Cardiac muscle cell (in vitro differentiated cells and primary cell): ENCODE results near the gene CMC1. TPM values are rescaled to one million over a fixed set of nuclear protein-coding genes. Genes with fewer than 3 reads are reported as not detected.
A peak's percentile ranks its signal among the peaks of the same experiment; 100 is the strongest.

Source experiments
- DNase-seq, 2 donors: peaks; one replicate each; pipeline versions ENCODE4 v3.0.0 to v3.0.0-alpha.2; 2010 to 2017; ENCODE audit warnings: low read depth in 1 of 2, low spot score in 1 of 2
- H3K27ac ChIP-seq: fragments of 200-600 bp; sonication (generic); 2 replicates; pipeline ENCODE4 v1.5.1; 2016
- H3K27me3 ChIP-seq: fragments of 200-600 bp; sonication (generic); 2 replicates; pipeline ENCODE4 v1.6.0; 2016; ENCODE audit warnings: control low read depth
- H3K36me3 ChIP-seq: fragments of 200-600 bp; sonication (generic); 2 replicates; pipeline ENCODE4 v1.5.1; 2016; ENCODE audit warnings: control low read depth
- H3K4me1 ChIP-seq: fragments of 200-600 bp; sonication (generic); 2 replicates; pipeline ENCODE4 v1.8.1; 2017; ENCODE audit warnings: low read depth, mild to moderate bottlenecking, mixed run types
- H3K4me3 ChIP-seq: fragments of 200-600 bp; sonication (generic); 2 replicates; pipeline ENCODE4 v1.5.1; 2016; ENCODE audit warnings: mild to moderate bottlenecking
- H3K9me3 ChIP-seq: fragments of 200-600 bp; sonication (generic); 2 replicates; pipeline ENCODE4 v1.5.1; 2017; ENCODE audit warnings: low read depth, mild to moderate bottlenecking, control low read depth
- polyA plus RNA-seq: library from polyadenylated mRNA; unstranded; fragments of >200 nt; fragmentation: Nextera tagmentation; extraction: Ambion mirVana; gene quantifications from 2 replicates; pipeline ENCODE4 v1.2.1, GENCODE V29; 2016
- total RNA-seq: library from RNA; depleted of rRNA; stranded (reverse); fragments of >200 nt; gene quantifications from 2 replicates; pipeline ENCODE4 v1.2.3, GENCODE V29; 2016
- TF ChIP-seq, protein P1 (sequence below): IDR thresholded peaks from 2 replicates; pipeline ENCODE4 v1.5.1; 2012; ENCODE audit warnings: low read depth, mild to moderate bottlenecking, low read length

Gene CMC1
- total and polyA plus RNA-seq, 2 experiments from 2014 or later, result 9.2 to 72.0 TPM

DNA sequence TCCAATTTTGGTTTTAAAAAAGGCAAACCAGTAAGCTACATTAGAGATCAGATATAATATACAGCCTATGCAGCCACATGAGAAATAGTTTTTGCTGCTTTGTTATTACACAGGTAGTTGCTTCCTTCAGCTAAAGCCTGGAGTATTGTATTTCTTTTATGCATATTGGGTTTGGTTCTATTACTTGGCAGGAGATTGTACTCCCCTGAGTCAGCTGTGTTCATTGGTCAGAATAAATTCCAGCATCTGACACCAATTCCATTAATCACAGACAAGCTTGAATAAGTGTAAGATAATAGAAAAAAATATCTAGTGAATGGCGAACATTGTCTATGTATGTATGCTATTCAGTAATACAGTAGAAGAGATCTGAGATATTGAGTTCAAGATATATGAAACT lies 81.0 kb downstream of the CMC1 start:
- Histone ChIP-seq H3K27ac (no peak overlapping the region), H3K9me3 (no peaks in the 10 kb centered on the region), H3K27me3 (no peaks in the 10 kb centered on the region), H3K36me3 (peaks cover 5% of the 10 kb centered on the region), H3K4me1 (no peaks in the 10 kb centered on the region), H3K4me3 (no peak overlapping the region)
- DNase-seq, result peak in 1 of 2 donors; percentile 32
- TF ChIP-seq, protein P1, sequence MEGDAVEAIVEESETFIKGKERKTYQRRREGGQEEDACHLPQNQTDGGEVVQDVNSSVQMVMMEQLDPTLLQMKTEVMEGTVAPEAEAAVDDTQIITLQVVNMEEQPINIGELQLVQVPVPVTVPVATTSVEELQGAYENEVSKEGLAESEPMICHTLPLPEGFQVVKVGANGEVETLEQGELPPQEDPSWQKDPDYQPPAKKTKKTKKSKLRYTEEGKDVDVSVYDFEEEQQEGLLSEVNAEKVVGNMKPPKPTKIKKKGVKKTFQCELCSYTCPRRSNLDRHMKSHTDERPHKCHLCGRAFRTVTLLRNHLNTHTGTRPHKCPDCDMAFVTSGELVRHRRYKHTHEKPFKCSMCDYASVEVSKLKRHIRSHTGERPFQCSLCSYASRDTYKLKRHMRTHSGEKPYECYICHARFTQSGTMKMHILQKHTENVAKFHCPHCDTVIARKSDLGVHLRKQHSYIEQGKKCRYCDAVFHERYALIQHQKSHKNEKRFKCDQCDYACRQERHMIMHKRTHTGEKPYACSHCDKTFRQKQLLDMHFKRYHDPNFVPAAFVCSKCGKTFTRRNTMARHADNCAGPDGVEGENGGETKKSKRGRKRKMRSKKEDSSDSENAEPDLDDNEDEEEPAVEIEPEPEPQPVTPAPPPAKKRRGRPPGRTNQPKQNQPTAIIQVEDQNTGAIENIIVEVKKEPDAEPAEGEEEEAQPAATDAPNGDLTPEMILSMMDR, result no peak

- H3K9me3 ChIP-seq, result no peaks in the 10 kb centered on the region
- TF ChIP-seq, protein P1, result no peak
- H3K36me3 ChIP-seq, result peaks cover 5% of the 10 kb centered on the region
- no peak overlapping the region for H3K27ac ChIP-seq
- H3K4me1 ChIP-seq, result no peaks in the 10 kb centered on the region
- no peak for DNase-seq
- H3K4me3 ChIP-seq, result no peak overlapping the region
- H3K27me3 ChIP-seq, result no peaks in the 10 kb centered on the region
These were observed 85.1 kb downstream of the CMC1 start for GRCh38 chr3:28326458-28326926.

- H3K4me3 ChIP-seq, result no peak overlapping the region
- DNase-seq, result peak; percentile 48 to 51
- H3K27me3 ChIP-seq, result no peaks in the 10 kb centered on the region
- H3K27ac ChIP-seq, result no peak overlapping the region
- TF ChIP-seq, protein P1, result peak; percentile 58
- H3K9me3 ChIP-seq, result no peaks in the 10 kb centered on the region
- no peaks in the 10 kb centered on the region for H3K4me1 ChIP-seq
- H3K36me3 ChIP-seq, result peaks cover 10% of the 10 kb centered on the region
These were observed 87.1 kb downstream of the CMC1 start for GRCh38 chr3:28328188-28329151.

DNA sequence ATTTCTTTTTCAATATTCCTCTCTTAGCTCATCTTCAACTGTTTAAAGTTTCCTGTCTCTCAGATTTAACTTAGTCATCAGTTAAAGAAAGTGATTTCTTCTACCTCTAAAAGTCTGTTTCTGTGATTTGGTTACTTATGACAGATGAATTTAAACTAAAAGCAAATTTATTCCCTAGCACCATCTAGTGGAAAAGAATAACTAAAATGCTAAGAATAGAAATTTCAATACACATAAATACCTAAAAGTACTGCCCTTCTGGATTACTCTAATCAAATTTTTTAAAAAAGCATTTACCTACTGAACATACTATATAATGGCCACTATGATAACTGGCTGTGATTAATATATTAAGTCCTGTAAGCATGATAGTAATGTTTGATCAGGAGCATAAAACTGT lies 93.1 kb downstream of the CMC1 start:
- H3K4me3 ChIP-seq, result no peak overlapping the region
- no peaks in the 10 kb centered on the region for H3K4me1 ChIP-seq
- TF ChIP-seq, protein P1, result peak; percentile 44
- H3K27ac ChIP-seq, result no peak overlapping the region
- DNase-seq, result peak in 1 of 2 donors; percentile 16
- H3K36me3 ChIP-seq, result peaks cover 40% of the 10 kb centered on the region
- H3K27me3 ChIP-seq, result no peaks in the 10 kb centered on the region
- H3K9me3 ChIP-seq, result no peaks in the 10 kb centered on the region

GRCh38 chr3:28335246-28335645 lies 93.8 kb downstream of the CMC1 start:
- no peaks in the 10 kb centered on the region for H3K27me3 ChIP-seq
- DNase-seq, result no peak
- H3K9me3 ChIP-seq, result no peaks in the 10 kb centered on the region
- no peak overlapping the region for H3K4me3 ChIP-seq
- no peaks in the 10 kb centered on the region for H3K4me1 ChIP-seq
- no peak overlapping the region for H3K27ac ChIP-seq
- H3K36me3 ChIP-seq, result peaks cover 45% of the 10 kb centered on the region
- TF ChIP-seq, protein P1, result no peak
